ENCODE results near the gene RPL38.

DNA sequence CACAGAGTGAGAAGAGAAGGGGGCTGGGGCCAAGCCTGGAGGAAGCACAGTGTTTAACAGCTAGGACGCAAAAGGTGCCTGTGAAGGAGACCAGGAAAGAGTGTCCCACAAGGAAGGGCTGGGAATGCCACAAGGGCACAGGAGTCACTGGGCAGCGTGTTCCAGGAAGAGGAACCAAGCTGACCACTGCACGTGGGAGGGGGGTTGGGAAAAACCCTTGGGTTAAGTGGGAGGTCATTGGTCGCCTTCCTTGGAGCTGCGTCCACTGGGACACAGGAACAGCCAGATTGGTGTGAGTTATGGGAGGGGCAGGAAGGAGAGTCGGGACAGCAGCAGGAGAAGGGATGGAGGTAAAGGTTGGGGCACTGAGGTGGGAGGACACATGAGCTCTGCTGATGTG, 22.8 kb downstream of the RPL38 start:
- TF ChIP-seq EZH2 (IDR thresholded peaks at IDR 0.05; ENCODE audit: low read depth, unreplicated experiment) (no peak), POLR2AphosphoS5 (IDR thresholded peaks at IDR 0.05; ENCODE audit: low read depth) (no peak), CREB1 (CRISPR knock-in tag; IDR thresholded peaks at IDR 0.05; ENCODE audit: low read depth) (no peak)
- TF ChIP-seq, protein P1, sequence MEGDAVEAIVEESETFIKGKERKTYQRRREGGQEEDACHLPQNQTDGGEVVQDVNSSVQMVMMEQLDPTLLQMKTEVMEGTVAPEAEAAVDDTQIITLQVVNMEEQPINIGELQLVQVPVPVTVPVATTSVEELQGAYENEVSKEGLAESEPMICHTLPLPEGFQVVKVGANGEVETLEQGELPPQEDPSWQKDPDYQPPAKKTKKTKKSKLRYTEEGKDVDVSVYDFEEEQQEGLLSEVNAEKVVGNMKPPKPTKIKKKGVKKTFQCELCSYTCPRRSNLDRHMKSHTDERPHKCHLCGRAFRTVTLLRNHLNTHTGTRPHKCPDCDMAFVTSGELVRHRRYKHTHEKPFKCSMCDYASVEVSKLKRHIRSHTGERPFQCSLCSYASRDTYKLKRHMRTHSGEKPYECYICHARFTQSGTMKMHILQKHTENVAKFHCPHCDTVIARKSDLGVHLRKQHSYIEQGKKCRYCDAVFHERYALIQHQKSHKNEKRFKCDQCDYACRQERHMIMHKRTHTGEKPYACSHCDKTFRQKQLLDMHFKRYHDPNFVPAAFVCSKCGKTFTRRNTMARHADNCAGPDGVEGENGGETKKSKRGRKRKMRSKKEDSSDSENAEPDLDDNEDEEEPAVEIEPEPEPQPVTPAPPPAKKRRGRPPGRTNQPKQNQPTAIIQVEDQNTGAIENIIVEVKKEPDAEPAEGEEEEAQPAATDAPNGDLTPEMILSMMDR (conservative IDR thresholded peaks at IDR 0.05; ENCODE audit: low read depth in 2 of 2): no peak
- TF ChIP-seq, protein P2, sequence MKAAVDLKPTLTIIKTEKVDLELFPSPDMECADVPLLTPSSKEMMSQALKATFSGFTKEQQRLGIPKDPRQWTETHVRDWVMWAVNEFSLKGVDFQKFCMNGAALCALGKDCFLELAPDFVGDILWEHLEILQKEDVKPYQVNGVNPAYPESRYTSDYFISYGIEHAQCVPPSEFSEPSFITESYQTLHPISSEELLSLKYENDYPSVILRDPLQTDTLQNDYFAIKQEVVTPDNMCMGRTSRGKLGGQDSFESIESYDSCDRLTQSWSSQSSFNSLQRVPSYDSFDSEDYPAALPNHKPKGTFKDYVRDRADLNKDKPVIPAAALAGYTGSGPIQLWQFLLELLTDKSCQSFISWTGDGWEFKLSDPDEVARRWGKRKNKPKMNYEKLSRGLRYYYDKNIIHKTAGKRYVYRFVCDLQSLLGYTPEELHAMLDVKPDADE (IDR thresholded peaks at IDR 0.05): no peak

All from GM23338 (cell line).